NK-92 (cell line): ENCODE measurements around the gene ACVR2A.

Experiments used
- DNase-seq: peaks from one replicate; lab custom pipeline; 2025; ENCODE audit not compliant: unreplicated experiment; lab: John Stamatoyannopoulos, UW

ACVR2A gene

DNA sequence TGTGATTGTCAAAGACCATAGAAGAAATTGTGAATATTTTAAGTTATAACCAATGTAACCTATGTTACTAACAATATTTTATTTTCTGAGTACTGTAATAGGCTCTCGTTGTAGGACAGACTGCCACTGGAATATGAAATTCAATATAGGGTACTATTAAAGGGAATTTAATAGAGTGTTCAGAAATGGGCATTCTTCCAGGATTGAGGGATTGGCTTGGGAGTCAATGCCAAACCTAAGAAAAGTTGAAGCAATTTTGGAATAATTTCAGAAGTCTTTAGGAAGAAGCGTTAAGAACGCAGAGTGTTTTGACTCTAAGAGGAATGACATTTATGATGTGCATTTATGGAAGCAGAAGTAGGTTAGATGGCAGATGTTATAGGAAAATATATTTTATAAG is 79.0 kb downstream of the ACVR2A start:
- DNase-seq, result no peak

DNA sequence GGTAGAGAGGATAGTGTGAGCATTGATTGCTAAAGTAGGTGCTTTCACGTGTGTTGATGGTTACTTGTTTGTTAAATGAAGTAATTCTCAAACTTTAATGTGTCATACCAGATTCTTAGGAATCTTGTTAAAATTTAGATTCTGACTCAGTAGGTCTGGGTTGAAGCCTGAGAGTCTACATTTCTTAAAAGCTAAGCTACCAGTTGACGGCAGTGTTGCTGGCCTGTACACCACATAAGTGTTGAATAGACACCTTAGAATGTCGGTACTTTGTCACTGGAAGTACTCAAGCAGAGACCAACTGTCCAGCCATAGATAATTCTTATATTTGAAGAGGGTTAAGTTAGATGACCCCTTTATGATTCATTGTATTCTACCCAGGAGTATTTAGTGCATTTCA is 79.8 kb downstream of the ACVR2A start:
- DNase-seq, result no peak

DNA sequence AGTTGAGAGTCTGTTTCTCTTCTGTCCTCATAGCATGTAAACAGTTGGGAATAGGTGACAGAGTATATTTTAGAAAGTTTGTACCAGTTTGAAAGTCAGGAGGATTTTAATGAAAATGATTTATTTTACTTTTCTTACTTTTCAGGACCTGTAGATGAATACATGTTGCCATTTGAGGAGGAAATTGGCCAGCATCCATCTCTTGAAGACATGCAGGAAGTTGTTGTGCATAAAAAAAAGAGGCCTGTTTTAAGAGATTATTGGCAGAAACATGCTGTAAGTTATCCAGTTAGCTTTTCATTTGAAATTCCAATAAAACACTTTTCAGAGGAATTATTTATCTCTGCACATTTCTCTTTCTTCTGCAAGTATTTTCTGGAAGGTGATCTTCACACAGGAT is 81.1 kb downstream of the ACVR2A start:
- no peak for DNase-seq

DNA sequence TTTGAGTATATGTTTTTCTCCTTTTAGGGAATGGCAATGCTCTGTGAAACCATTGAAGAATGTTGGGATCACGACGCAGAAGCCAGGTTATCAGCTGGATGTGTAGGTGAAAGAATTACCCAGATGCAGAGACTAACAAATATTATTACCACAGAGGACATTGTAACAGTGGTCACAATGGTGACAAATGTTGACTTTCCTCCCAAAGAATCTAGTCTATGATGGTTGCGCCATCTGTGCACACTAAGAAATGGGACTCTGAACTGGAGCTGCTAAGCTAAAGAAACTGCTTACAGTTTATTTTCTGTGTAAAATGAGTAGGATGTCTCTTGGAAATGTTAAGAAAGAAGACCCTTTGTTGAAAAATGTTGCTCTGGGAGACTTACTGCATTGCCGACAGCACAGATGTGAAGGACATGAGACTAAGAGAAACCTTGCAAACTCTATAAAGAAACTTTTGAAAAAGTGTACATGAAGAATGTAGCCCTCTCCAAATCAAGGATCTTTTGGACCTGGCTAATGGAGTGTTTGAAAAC is 82.3 kb downstream of the ACVR2A start:
- no peak for DNase-seq

- DNase-seq, result no peak
Observed at GRCh38 chr2:147933931-147934330, 89.1 kb downstream of the ACVR2A start.

DNA sequence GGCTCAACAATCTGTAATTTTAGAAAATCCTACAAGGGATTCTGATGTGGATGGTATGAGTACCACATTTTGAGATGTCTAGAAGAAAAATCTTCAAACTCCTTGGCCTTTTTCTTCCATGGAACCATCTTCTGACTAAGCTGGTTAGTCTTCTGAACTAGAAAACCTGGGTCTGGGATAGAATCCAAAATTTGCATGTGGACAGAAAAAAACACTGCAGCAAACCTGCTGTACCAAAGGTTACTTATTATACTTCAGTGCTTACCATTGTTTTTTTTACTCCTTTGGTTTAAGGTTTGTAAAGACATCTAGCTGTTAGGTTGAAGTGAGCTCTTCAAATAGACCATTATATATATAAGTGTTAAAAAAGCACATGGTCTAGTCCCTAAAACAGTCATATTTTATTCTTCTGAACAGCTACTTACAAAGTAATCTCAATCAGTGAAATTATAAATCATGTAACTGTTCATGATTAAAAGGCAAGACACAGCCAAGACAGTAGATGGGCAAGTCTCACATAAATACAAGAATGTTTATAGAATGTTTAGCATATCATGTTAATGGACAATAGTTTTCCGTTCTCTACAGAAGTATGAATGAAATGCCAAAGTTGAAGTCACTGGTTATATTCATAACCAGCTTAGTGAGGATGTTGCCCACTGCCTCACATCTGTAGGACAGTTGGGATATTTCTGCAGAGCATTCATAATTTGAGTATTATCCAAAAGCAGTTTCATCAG is 90.2 kb downstream of the ACVR2A start:
- DNase-seq, result no peak

- no peak for DNase-seq
Observed at GRCh38 chr2:147937744-147938349, 93.0 kb downstream of the ACVR2A start.

GRCh38 chr2:147939313-147939712 is 94.5 kb downstream of the ACVR2A start:
- DNase-seq, result no peak

GRCh38 chr2:147945660-147946059 is 100.8 kb downstream of the ACVR2A start:
- DNase-seq, result no peak

DNA sequence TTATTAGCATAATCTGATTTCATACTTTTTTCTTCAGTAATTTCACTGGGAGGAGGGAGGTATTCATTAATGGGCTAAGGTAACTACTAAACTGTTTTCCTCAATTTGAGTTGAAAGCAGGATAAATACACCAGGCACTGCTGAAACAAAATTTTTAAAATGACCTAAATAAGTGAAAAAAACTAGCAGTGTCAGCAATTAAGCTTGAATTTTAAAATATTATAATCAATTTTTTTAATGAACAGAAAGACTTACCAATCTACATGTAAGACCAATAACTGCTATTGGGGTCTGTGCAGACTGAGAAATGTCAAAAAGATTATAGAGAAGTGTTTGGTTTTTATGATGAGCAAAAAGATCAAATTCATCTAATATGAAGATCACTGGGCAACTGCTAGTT is 107.3 kb downstream of the ACVR2A start:
- DNase-seq, result no peak

DNA sequence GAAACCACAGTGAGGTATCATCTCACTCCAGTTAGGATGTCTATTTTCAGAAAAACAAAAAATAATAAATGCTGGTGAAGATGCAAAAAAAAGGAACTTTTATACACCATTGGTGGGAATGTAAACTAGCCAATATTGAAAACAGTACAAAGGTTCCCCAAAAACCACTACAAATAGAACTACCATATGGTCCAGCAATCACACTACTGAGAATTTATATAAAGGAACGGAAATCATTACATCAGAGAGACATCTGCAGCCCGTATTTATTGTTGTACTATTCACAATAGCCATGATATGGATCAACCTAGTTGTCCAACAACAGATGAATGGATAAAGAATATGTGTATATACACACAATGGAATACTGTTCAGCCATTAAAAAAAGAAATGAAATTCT is 123.7 kb downstream of the ACVR2A start:
- no peak for DNase-seq

DNA sequence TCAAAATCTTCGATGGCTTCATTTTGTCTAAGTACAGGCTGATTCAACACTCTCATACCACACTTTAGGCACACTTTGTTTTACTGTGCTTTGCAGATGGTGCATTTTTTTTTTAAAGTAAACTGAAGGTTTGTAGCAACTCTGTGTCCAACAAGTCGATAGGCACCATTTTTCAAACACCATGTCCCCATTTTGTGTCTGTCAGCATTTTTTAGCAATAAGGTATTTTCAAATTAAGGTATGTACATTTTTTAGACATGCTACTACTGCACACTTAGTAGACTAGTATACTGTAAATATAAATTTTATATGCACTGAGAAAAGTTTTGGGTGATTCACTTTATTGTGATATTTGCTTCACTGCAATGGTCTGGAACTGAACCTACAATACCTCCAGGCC is 131.3 kb downstream of the ACVR2A start:
- DNase-seq, result no peak

DNA sequence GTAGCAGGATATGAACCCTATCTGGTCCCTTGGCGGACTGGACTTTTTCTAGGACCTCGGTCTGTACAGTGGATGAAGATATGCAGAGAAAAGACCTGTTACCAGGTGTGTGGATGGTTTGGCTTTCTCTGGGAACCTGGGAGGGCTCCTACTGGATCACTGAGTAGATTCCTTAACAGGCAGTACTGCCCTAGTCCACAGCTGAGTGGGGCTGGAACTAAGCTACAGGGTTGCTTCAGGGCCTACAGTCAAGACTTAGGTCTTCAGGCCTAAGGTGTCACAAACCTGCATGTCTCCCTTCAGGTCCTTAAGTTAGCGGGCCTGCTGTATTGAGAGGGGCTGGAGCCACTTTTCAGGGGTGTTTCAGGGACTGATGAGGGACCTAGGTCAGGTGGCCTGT is 132.8 kb downstream of the ACVR2A start:
- DNase-seq, result no peak
